PFSK-1 (cell line): ENCODE results near the gene ARHGAP6.

Experiments used
- FOXP2 ChIP-seq: optimal IDR thresholded peaks from 2 replicates; pipeline ENCODE3; 2011; ENCODE audit warnings: borderline replicate concordance, control low read depth, inconsistent platforms; ENCODE audit not compliant: insufficient read depth; ENCODE audit errors: extremely low read length, extremely low read depth
- POLR2AphosphoS5 ChIP-seq: IDR thresholded peaks from 2 replicates; pipeline ENCODE4 v1.6.1; 2012; ENCODE audit warnings: low read depth, mild to moderate bottlenecking, control low read depth, low read length, moderate library complexity
- REST ChIP-seq, 2 experiments: IDR thresholded peaks; 2 replicates each; pipeline versions ENCODE4 v1.6.1 to v1.8.0; 2011 to 2012; ENCODE audit warnings: low read depth in 2 of 2, low read length in 2 of 2, control low read depth in 1 of 2, inconsistent platforms in 1 of 2, mild to moderate bottlenecking in 1 of 2, moderate library complexity in 1 of 2; ENCODE audit not compliant: insufficient read depth in 1 of 2
- SIN3A ChIP-seq: IDR thresholded peaks from 2 replicates; pipeline ENCODE4 v1.6.1; 2012; ENCODE audit warnings: mild to moderate bottlenecking, low read length, moderate library complexity, borderline replicate concordance; ENCODE audit not compliant: insufficient read depth
- TAF1 ChIP-seq: IDR thresholded peaks from 2 replicates; pipeline ENCODE4 v1.6.1; 2012; ENCODE audit warnings: low read length, control low read depth, borderline replicate concordance; ENCODE audit not compliant: insufficient read depth

The ARHGAP6 gene

GRCh38 chrX:11267425-11267824 lies 398.3 kb downstream of the ARHGAP6 start:
- TF ChIP-seq FOXP2 (no peak), REST (IDR thresholded peaks at IDR 0.05; ENCODE audit: insufficient read depth in 1 of 2, low read depth in 2 of 2, low read length in 2 of 2) (no peak), TAF1 (no peak), SIN3A (no peak), POLR2AphosphoS5 (no peak)

GRCh38 chrX:11266573-11267003 lies 399.1 kb downstream of the ARHGAP6 start:
- TF ChIP-seq FOXP2: no peak
- no peak for TF ChIP-seq REST (IDR thresholded peaks at IDR 0.05; ENCODE audit: insufficient read depth in 1 of 2, low read depth in 2 of 2, low read length in 2 of 2)
- no peak for TF ChIP-seq TAF1
- no peak for TF ChIP-seq SIN3A
- no peak for TF ChIP-seq POLR2AphosphoS5

GRCh38 chrX:11265352-11265751 lies 400.4 kb downstream of the ARHGAP6 start:
- TF ChIP-seq SIN3A (no peak), FOXP2 (no peak), POLR2AphosphoS5 (no peak), REST (IDR thresholded peaks at IDR 0.05; ENCODE audit: insufficient read depth in 1 of 2, low read depth in 2 of 2, low read length in 2 of 2) (no peak), TAF1 (no peak)

- TF ChIP-seq SIN3A: no peak
- TF ChIP-seq FOXP2: no peak
- no peak for TF ChIP-seq TAF1
- no peak for TF ChIP-seq REST (IDR thresholded peaks at IDR 0.05; ENCODE audit: insufficient read depth in 1 of 2, low read depth in 2 of 2, low read length in 2 of 2)
- TF ChIP-seq POLR2AphosphoS5: no peak
Measured at GRCh38 chrX:11264925-11265324, 400.8 kb downstream of the ARHGAP6 start.

GRCh38 chrX:11261260-11261659 lies 404.5 kb downstream of the ARHGAP6 start:
- TF ChIP-seq REST (IDR thresholded peaks at IDR 0.05; ENCODE audit: insufficient read depth in 1 of 2, low read depth in 2 of 2, low read length in 2 of 2): no peak
- TF ChIP-seq FOXP2: no peak
- no peak for TF ChIP-seq POLR2AphosphoS5
- no peak for TF ChIP-seq SIN3A
- TF ChIP-seq TAF1: no peak
